Keratinocyte (primary cell): ENCODE results near the gene SPG11.

Source experiments
- EZH2 ChIP-seq: IDR thresholded peaks from one replicate; pipeline ENCODE4 v1.6.1; 2012; ENCODE audit warnings: inconsistent platforms, mild to moderate bottlenecking, low read length, moderate library complexity
- TF ChIP-seq, protein P1 (sequence below), 3 experiments: IDR thresholded peaks in 1 of 3; conservative IDR thresholded peaks in 1 of 3; optimal IDR thresholded peaks in 1 of 3; 2 replicates in 2 of 3; 3 replicates in 1 of 3; pipeline versions ENCODE3 to v1.5.1; 2011; ENCODE audit warnings: low read length in 3 of 3, mild to moderate bottlenecking in 3 of 3, moderate library complexity in 2 of 3, control low read depth in 1 of 3, inconsistent platforms in 1 of 3; ENCODE audit not compliant: insufficient read depth in 2 of 3; ENCODE audit errors: extremely low read depth in 1 of 3

DNA sequence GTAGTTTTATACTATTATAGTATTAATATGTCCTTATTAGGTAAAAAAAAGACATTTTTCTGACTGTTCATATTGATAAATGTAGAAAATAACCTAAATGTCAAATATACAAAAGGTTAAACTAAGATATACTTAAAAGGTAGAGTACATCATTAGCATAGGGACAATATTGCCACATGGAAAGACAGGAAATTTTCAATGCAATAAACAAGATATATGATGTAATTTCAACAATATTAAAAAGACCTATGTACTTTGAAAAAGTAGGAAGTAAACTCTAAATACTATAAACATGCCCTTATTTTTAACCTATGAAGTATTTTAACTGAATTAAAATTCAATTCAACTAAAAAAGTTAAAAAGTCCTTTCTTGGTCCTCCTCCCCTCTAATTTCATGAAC, 1.9 kb downstream of the SPG11 start:
- TF ChIP-seq, protein P1, sequence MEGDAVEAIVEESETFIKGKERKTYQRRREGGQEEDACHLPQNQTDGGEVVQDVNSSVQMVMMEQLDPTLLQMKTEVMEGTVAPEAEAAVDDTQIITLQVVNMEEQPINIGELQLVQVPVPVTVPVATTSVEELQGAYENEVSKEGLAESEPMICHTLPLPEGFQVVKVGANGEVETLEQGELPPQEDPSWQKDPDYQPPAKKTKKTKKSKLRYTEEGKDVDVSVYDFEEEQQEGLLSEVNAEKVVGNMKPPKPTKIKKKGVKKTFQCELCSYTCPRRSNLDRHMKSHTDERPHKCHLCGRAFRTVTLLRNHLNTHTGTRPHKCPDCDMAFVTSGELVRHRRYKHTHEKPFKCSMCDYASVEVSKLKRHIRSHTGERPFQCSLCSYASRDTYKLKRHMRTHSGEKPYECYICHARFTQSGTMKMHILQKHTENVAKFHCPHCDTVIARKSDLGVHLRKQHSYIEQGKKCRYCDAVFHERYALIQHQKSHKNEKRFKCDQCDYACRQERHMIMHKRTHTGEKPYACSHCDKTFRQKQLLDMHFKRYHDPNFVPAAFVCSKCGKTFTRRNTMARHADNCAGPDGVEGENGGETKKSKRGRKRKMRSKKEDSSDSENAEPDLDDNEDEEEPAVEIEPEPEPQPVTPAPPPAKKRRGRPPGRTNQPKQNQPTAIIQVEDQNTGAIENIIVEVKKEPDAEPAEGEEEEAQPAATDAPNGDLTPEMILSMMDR (optimal IDR thresholded peaks at IDR 0.05 in 1 of 3, IDR thresholded peaks at IDR 0.05 in 1 of 3, conservative IDR thresholded peaks at IDR 0.05 in 1 of 3; ENCODE audit: extremely low read depth in 1 of 3, insufficient read depth in 2 of 3, low read length in 3 of 3), result no peak
- no peak for TF ChIP-seq EZH2
